Bronchial epithelial cell (primary cell): Measurements from ENCODE around the gene TNRC6C. TPM values are rescaled to one million over a fixed set of nuclear protein-coding genes. Genes with fewer than 3 reads are reported as not detected.
A peak's percentile ranks its signal among the peaks of the same experiment; 100 is the strongest.
"Not testable (repeated sequence)": the region's sequence is repeated elsewhere in the genome, so short reads cannot be mapped to it uniquely, and the experiment has no call there.

Experiments used
- DNase-seq: peaks from one replicate; pipeline ENCODE4 v3.0.0-alpha.2; 2010; ENCODE audit warnings: low read depth
- FAIRE-seq: peaks from 2 replicates; lab custom pipeline; 2011; peaks lifted over from hg19 to GRCh38; lab: Jason Lieb, UNC
- H3K27me3 ChIP-seq: 2 replicates; pipeline ENCODE4 v1.5.1; 2011; ENCODE audit warnings: low read length; ENCODE audit not compliant: control insufficient read depth, insufficient read depth
- H3K36me3 ChIP-seq: 2 replicates; pipeline ENCODE4 v1.5.1; 2011; ENCODE audit warnings: low read length; ENCODE audit not compliant: control insufficient read depth, insufficient read depth
- H3K4me3 ChIP-seq: 2 replicates; pipeline ENCODE4 v1.5.1; 2011; ENCODE audit warnings: mild to moderate bottlenecking, low read depth, low read length, control low read depth
- total RNA-seq: library from RNA; depleted of rRNA; stranded (reverse); fragments of >200 nt; gene quantifications from 2 replicates; pipeline ENCODE4 v1.2.1, GENCODE V29; 2014
- TF ChIP-seq, protein P1 (sequence below): IDR thresholded peaks from 2 replicates; pipeline ENCODE4 v1.5.1; 2011; ENCODE audit warnings: mild to moderate bottlenecking, moderate library complexity, low read length, control low read depth, inconsistent platforms; ENCODE audit not compliant: insufficient read depth, severe bottlenecking

The TNRC6C gene
- total RNA-seq, 1 donor from 2014 or later: 0.79 TPM

DNA sequence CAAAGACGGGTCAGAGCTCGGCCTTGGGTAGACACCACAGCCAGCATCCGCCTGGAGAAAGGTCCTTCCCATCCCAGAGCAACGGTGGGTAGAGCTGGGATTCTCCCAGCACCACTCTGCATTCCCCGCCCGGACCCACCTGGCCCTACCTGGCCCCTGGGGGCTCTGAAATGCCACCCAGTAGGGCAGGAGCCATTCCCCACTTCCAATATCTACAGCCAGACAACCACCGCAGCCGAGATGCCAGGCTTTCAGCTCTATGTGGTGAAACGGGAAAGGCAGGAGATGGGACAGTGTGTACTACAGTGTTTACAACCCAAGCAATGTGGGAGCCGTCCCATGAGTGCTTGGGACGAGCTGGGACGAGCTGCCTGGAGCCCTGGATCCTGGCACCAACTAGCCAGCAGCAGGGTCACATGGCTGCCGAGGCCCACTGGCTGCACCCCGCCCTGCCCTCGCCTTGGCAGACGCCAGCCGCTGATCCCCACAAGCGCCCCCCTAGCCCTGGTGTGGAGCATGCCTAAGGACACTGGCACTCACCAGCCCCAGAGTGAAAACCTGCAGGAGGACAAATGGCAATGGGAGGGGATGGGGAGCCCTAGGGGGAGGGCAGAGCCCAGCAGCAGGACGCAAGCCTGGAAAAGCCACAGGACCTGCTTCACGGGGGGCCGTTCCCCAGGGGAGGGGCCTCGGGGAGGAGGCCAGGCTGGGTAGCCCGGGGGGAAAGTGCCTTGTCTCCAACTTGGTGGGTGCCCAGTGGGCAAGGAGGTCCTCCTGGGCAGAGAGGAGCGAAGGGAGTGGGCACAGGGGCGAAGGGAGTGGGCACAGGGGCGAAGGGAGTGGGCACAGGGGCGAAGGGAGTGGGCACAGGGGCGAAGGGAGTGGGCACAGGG is 156.6 kb downstream of the TNRC6C start:
- TF ChIP-seq, protein P1, sequence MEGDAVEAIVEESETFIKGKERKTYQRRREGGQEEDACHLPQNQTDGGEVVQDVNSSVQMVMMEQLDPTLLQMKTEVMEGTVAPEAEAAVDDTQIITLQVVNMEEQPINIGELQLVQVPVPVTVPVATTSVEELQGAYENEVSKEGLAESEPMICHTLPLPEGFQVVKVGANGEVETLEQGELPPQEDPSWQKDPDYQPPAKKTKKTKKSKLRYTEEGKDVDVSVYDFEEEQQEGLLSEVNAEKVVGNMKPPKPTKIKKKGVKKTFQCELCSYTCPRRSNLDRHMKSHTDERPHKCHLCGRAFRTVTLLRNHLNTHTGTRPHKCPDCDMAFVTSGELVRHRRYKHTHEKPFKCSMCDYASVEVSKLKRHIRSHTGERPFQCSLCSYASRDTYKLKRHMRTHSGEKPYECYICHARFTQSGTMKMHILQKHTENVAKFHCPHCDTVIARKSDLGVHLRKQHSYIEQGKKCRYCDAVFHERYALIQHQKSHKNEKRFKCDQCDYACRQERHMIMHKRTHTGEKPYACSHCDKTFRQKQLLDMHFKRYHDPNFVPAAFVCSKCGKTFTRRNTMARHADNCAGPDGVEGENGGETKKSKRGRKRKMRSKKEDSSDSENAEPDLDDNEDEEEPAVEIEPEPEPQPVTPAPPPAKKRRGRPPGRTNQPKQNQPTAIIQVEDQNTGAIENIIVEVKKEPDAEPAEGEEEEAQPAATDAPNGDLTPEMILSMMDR: no peak
- H3K36me3 ChIP-seq: no peaks in the 10 kb centered on the region
- H3K27me3 ChIP-seq: no peaks in the 10 kb centered on the region
- FAIRE-seq (no peak), DNase-seq (no peak)
- H3K4me3 ChIP-seq: no peak overlapping the region

DNA sequence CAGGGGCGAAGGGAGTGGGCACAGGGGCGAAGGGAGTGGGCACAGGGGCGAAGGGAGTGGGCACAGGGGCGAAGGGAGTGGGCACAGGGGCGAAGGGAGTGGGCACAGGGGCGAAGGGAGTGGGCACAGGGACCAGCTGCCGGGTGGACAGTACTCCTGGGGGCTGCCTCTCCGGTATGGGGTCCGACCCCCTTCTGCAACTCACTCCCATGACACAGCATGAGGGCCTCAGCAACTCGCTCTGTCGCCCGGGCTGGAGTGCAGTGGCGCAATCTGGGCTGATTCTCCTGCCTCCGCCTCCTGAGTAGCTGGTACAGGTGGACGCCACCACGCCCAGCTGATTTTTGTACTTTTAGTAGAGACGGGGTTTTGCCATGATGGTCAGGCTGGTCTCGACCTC is 157.3 kb downstream of the TNRC6C start:
- H3K36me3 ChIP-seq, FAIRE-seq, H3K4me3 ChIP-seq, DNase-seq, H3K27me3 ChIP-seq: not testable (repeated sequence)

DNA sequence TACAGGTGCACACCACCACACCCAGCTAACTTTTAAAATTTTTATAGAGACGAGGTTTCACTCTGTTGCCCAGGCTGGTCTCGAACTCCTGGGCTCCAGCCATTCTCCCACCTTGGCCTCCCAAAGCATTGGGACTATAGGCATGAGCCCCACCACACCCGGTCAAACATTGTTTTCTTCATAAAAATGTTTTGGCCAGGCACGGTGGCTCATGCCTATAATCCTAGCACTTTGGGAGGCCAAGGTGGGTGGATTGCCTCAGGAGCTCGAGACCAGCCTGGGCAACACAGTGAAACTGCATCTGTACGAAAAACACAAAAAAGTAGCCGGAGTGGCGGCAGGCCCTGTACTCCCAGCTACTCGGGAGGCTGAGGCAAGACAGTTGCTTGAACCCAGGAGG is 157.9 kb downstream of the TNRC6C start:
- no peak for DNase-seq
- Histone ChIP-seq H3K36me3 (no peaks in the 10 kb centered on the region), H3K4me3 (no peak overlapping the region), H3K27me3 (no peaks in the 10 kb centered on the region)
- TF ChIP-seq, protein P1: no peak
- no peak for FAIRE-seq

DNA sequence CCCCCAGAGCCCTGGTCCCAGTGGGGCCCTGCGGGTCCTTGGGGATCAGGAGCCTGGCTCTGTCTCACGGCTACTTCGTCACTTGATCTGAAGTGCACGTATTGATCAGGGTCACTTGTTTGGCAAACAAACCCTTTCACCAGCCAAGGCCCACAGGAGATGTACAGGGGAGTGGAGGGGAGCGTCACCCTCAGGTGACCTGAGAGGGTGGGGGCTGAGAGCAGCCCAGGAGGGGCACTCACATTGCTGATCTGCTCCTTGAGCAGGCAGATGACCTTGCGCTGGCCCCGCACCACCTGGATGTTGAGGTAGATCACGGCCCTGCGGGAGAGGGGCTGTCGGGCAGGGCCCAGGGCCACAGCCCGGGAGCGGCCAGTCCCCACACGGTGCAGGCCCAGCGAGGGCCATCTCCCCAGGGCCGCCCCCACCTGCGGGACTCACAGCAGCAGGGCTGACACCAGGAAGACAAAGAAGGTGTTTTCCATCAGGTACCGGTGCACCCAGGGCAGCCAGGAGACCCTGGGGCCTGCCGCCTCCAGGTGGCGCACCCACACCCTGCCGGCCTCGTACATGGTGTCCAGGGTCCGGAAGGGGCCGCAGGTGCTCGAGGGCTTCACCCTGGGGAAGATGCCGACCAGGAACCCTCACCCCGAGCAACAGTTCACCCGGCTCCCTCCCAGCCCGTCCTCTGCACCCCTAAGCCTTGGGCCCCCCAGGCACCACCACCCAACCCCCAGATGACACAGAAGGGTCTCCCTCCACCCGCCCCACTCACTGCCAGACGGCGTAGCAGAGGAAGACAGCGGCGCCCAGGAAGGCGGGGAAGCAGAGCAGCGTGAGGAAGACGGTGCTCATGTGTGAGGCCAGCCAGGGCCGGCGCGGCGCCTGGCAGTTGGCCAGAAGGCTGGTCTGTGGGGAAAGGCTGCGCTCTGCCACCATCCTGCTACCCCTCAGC is 158.8 kb downstream of the TNRC6C start:
- no peak overlapping the region for H3K4me3 ChIP-seq
- DNase-seq (no peak), FAIRE-seq (no peak)
- peaks cover 2% of the 10 kb centered on the region for H3K36me3 ChIP-seq
- H3K27me3 ChIP-seq: no peaks in the 10 kb centered on the region
- TF ChIP-seq, protein P1: peak; percentile 73

DNA sequence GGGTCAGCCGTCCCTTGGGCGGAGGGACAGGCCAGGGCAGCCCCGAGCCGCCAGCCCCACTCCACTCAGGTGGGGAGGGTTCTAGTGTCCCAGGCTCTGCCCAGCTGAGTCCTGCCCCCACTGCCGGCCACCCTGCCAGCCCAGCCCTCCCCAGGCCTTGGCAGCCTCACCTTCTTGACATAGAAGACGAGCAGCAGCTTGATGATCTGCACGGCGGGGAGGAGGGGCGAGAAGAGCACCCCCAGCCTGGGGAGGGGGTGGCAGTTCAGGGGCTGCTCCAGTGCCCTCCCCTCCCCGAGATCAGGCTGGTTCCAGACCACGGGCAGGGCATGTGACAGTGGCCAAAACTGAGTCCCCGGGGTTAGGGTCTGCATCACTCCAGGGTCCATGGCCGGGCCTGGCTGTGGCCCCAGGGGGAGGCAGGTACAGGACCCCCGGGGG is 160.3 kb downstream of the TNRC6C start:
- H3K4me3 ChIP-seq: no peak overlapping the region
- H3K36me3 ChIP-seq: peaks cover 2% of the 10 kb centered on the region

More for the DNA sequence above, 160.3 kb downstream of the TNRC6C start:
- H3K27me3 ChIP-seq: no peaks in the 10 kb centered on the region
- FAIRE-seq (no peak), DNase-seq (no peak)
- TF ChIP-seq, protein P1: no peak
